Measurements from ENCODE around the gene CCKAR.

DNA sequence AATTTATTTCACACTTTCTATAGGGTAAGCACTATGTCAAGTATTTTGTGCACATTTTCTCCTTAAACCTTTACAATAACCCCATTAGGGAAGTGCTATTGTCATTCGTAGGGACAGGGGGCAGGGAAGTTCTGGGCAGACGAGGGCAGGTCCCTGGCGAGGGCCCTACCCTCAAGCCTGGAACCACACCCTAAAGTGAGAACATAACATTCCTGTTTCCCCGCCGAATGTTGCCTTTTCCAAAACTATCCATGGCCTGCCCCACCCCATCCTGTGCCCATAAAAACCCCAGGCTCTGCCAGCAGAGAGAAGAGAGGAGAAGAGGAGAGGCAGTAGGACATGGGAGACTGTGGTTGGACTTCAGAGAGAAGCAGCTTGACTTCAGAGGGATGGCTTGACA lies 39.8 kb upstream of the CCKAR start:
- TF ChIP-seq POLR2A (IDR thresholded peaks at IDR 0.05): no peak
- TF ChIP-seq CTCF (IDR thresholded peaks at IDR 0.05): no peak

Measured in body of pancreas (tissue), 4 donors.